Ascending aorta (tissue), 2 donors: ENCODE measurements around the gene AQP12B. TPM values are rescaled to one million over a fixed set of nuclear protein-coding genes. Genes with fewer than 3 reads are reported as not detected.

Source experiments
- DNase-seq, 2 donors: peaks; one replicate each; pipeline ENCODE4 v3.0.0-alpha.2; 2019; ENCODE audit warnings: low spot score in 2 of 2
- H3K27ac ChIP-seq, 2 donors: fragments of 200-600 bp; sonication (generic); one replicate each; pipeline ENCODE4 v1.5.1; 2016 to 2017; ENCODE audit warnings: mild to moderate bottlenecking in 1 of 2
- H3K27me3 ChIP-seq: fragments of 200-600 bp; sonication (generic); one replicate; pipeline ENCODE4 v1.5.1; 2017
- H3K36me3 ChIP-seq, 2 donors: fragments of 200-600 bp; sonication (generic); one replicate each; pipeline ENCODE4 v1.5.1; 2016
- H3K4me1 ChIP-seq, 2 donors: fragments of 200-600 bp; sonication (generic); one replicate each; pipeline ENCODE4 v1.5.1; 2016 to 2017; ENCODE audit warnings: mild to moderate bottlenecking in 1 of 2
- H3K4me3 ChIP-seq, 2 donors: fragments of 200-600 bp; sonication (generic); one replicate each; pipeline ENCODE4 v1.5.1; 2016 to 2017; ENCODE audit warnings: mild to moderate bottlenecking in 1 of 2
- H3K9me3 ChIP-seq, 2 donors: fragments of 200-600 bp; sonication (generic); one replicate each; pipeline ENCODE4 v1.5.1; 2016
- CTCF ChIP-seq, 3 experiments: fragments of 200-600 bp in 2 of 3; fragments of 450-650 bp in 1 of 3; sonication (generic) in 2 of 3; IDR thresholded peaks; one replicate each; pipeline ENCODE4 v1.5.1; 2016 to 2019; ENCODE audit warnings: antibody characterized with exemption in 3 of 3, mild to moderate bottlenecking in 1 of 3, moderate library complexity in 1 of 3
- intact Hi-C: fragments of 100-400 bp; cut with DNase I; formaldehyde crosslinking; loops from one replicate; pipeline ENCODE4 v1.15.1; 2023
- total RNA-seq: library from RNA; depleted of rRNA; stranded (reverse); fragments of >200 nt; gene quantifications from one replicate; pipeline ENCODE4 v1.1.0, GENCODE V29; 2016

The AQP12B gene
- total RNA-seq, 1 donor from 2014 or later, result not detected

GRCh38 chr2:240719676-240720545, 37.2 kb upstream of the AQP12B start:
- intact Hi-C loops, result no loop called here
- H3K4me3 ChIP-seq, result no peak overlapping the region
- DNase-seq, result no peak
- H3K4me1 ChIP-seq, result no peaks in the 10 kb centered on the region
- H3K9me3 ChIP-seq, result no peaks in the 10 kb centered on the region
- no peaks in the 10 kb centered on the region for H3K36me3 ChIP-seq
- no peaks in the 10 kb centered on the region for H3K27me3 ChIP-seq
- TF ChIP-seq CTCF (IDR thresholded peaks at IDR 0.05), result no peak
- H3K27ac ChIP-seq, result no peak overlapping the region

GRCh38 chr2:240718896-240719490, 36.3 kb upstream of the AQP12B start:
- no peaks in the 10 kb centered on the region for H3K27me3 ChIP-seq
- H3K27ac ChIP-seq, result no peak overlapping the region
- intact Hi-C loops, result no loop called here
- H3K9me3 ChIP-seq, result no peaks in the 10 kb centered on the region
- no peak for DNase-seq
- H3K36me3 ChIP-seq, result no peaks in the 10 kb centered on the region
- no peak overlapping the region for H3K4me3 ChIP-seq
- H3K4me1 ChIP-seq, result no peaks in the 10 kb centered on the region
- no peak for TF ChIP-seq CTCF (IDR thresholded peaks at IDR 0.05)

GRCh38 chr2:240717681-240718581, 35.2 kb upstream of the AQP12B start:
- no peak for TF ChIP-seq CTCF (IDR thresholded peaks at IDR 0.05)
- Histone ChIP-seq H3K4me3 (no peak overlapping the region), H3K36me3 (no peaks in the 10 kb centered on the region), H3K27me3 (no peaks in the 10 kb centered on the region), H3K27ac (no peak overlapping the region), H3K9me3 (no peaks in the 10 kb centered on the region), H3K4me1 (no peaks in the 10 kb centered on the region)
- intact Hi-C loops, result no loop called here
- no peak for DNase-seq

- no peaks in the 10 kb centered on the region for H3K4me1 ChIP-seq
- no peak overlapping the region for H3K27ac ChIP-seq
- no peak overlapping the region for H3K4me3 ChIP-seq
- no peak for TF ChIP-seq CTCF (IDR thresholded peaks at IDR 0.05)
- H3K27me3 ChIP-seq, result no peaks in the 10 kb centered on the region
- H3K9me3 ChIP-seq, result no peaks in the 10 kb centered on the region
- intact Hi-C loops, result no loop called here
- H3K36me3 ChIP-seq, result no peaks in the 10 kb centered on the region
- no peak for DNase-seq
Measured at GRCh38 chr2:240717181-240717641, 34.5 kb upstream of the AQP12B start.

GRCh38 chr2:240716130-240716798, 33.6 kb upstream of the AQP12B start:
- H3K4me1 ChIP-seq, result no peaks in the 10 kb centered on the region
- H3K27me3 ChIP-seq, result no peaks in the 10 kb centered on the region
- DNase-seq, result no peak
- TF ChIP-seq CTCF (IDR thresholded peaks at IDR 0.05), result no peak
- intact Hi-C loops, result no loop called here
- no peak overlapping the region for H3K4me3 ChIP-seq
- no peaks in the 10 kb centered on the region for H3K36me3 ChIP-seq
- no peak overlapping the region for H3K27ac ChIP-seq
- no peaks in the 10 kb centered on the region for H3K9me3 ChIP-seq
